Heart left ventricle (tissue), 16 donors: ENCODE results near the gene KRTAP3-1. TPM values are rescaled to one million over a fixed set of nuclear protein-coding genes. Genes with fewer than 3 reads are reported as not detected.

ENCODE experiments used
- ATAC-seq, 4 donors: fragments of 200-7000 bp; cut with Tn5 transposase; one replicate each; pipeline ENCODE4 v1.9.1; 2020 to 2022; ENCODE audit warnings: moderate library complexity in 4 of 4, mild to moderate bottlenecking in 3 of 4, moderate number of reproducible peaks in 1 of 4
- DNase-seq, 5 donors: peaks; one replicate each; pipeline ENCODE4 v3.0.0-alpha.2; 2020
- H3K27ac ChIP-seq, 12 donors: fragments of 200-600 bp; sonication (generic) in 4 of 12; one replicate each; pipeline versions ENCODE4 v1.5.0 to v1.8.0; 2016 to 2022; ENCODE audit warnings: mild to moderate bottlenecking in 2 of 12
- H3K27me3 ChIP-seq, 9 donors: fragments of 200-600 bp; sonication (generic) in 2 of 9; one replicate each; pipeline versions ENCODE4 v1.5.1 to v1.8.0; 2016 to 2022; ENCODE audit warnings: mild to moderate bottlenecking in 3 of 9
- H3K36me3 ChIP-seq, 9 donors: fragments of 200-600 bp; sonication (generic) in 2 of 9; one replicate each; pipeline versions ENCODE4 v1.5.0 to v1.8.0; 2018 to 2022; ENCODE audit warnings: mild to moderate bottlenecking in 2 of 9
- H3K4me1 ChIP-seq, 12 donors: fragments of 200-600 bp; sonication (generic) in 4 of 12; one replicate each; pipeline versions ENCODE4 v1.5.0 to v1.8.0; 2016 to 2022; ENCODE audit warnings: mild to moderate bottlenecking in 3 of 12
- H3K4me3 ChIP-seq, 12 donors: fragments of 200-600 bp; sonication (generic) in 4 of 12; one replicate each; pipeline versions ENCODE4 v1.5.0 to v1.8.0; 2017 to 2022; ENCODE audit warnings: mild to moderate bottlenecking in 9 of 12, moderate library complexity in 4 of 12
- H3K9me3 ChIP-seq, 12 donors: fragments of 200-600 bp; sonication (generic) in 4 of 12; one replicate each; pipeline versions ENCODE4 v1.5.0 to v1.8.0; 2016 to 2022; ENCODE audit warnings: mild to moderate bottlenecking in 1 of 12
- POLR2A ChIP-seq, 2 donors: fragments of 450-650 bp; IDR thresholded peaks; one replicate each; pipeline ENCODE4 v1.6.1; 2017; ENCODE audit warnings: antibody characterized with exemption in 2 of 2, mild to moderate bottlenecking in 2 of 2, moderate library complexity in 2 of 2
- WGBS, 4 donors: extraction: QIAGEN DNeasy Blood & Tissue Kit in 2 of 4; methylation state at CpG; one replicate each; pipeline versions ENCODE4 v1.1.5 to v1.1.7; 2013 to 2018; 5-methylcytosine and 5-hydroxymethylcytosine counted together
- intact Hi-C, 10 donors: fragments of 100-400 bp; cut with DNase I; formaldehyde crosslinking; loops; one replicate each; pipeline versions ENCODE4 v1.11.1 to v1.14.2; 2022
- polyA plus RNA-seq, 2 donors: library from polyadenylated mRNA; stranded (reverse); fragments of 200-250 nt; gene quantifications; one replicate each; pipeline ENCODE4 v1.2.3, GENCODE V29; 2013
- total RNA-seq, 9 donors: library from RNA; depleted of rRNA in 2 of 9; stranded (reverse); fragments of >200 nt in 2 of 9; fragmentation: NEBNext Ultra II Directional in 3 of 9; extraction: Animal tissue kit (Norgen Biotek cat#: 25700) in 3 of 9; gene quantifications; one replicate each; pipeline versions ENCODE4 v1.1.0 to v1.2.4, GENCODE V29; 2016 to 2023
- TF ChIP-seq, protein P1 (sequence below), 12 donors: fragments of 200-600 bp; sonication (generic) in 4 of 12; IDR thresholded peaks; one replicate each; pipeline versions ENCODE4 v1.5.0 to v1.8.0; 2018 to 2022; ENCODE audit warnings: antibody characterized with exemption in 12 of 12, mild to moderate bottlenecking in 5 of 12
- donor health status: ischemic (EF 13 %, LVEDD 7.1; RV severe dilation, severe dysfunction).
- donor health status: healthy with polysubstance abuse.
- donor health status: DM: no; HTN: yes; CAD: no.
- donor health status: DM: no; HTN: no; CAD: no.
- donor health status: ischemic (EF 25% LVEDD 6.9; RV normal size, moderate dysfunction).
- donor health status: ischemic (EF 25% LVEDD 5.7; RV mildly dilated, moderate dysfunction).
- donor health status: healthy.
- donor health status: DM: yes; HTN: yes; CAD: no.
- donor health status: ischemic (EF 35%, LVEDD 5.7; RV mildly dilated, moderate dysfunction).
- donor health status: nonischemic (EF 11% LVEDD 7.7; RV severe dilation, severe dysfunction).
- donor health status: DM: yes; HTN: yes; CAD: no.
- donor health status: PGD.
- donor health status: ischemic (EF 29% LVEDD 5.4; RV normal size, mild dysfunction).
- donor health status: nonischemic (EF 23%, LVEDD 6.1; RV moderate dilation, normal function).

KRTAP3-1 gene
- total and polyA plus RNA-seq, 11 donors, result not detected

DNA sequence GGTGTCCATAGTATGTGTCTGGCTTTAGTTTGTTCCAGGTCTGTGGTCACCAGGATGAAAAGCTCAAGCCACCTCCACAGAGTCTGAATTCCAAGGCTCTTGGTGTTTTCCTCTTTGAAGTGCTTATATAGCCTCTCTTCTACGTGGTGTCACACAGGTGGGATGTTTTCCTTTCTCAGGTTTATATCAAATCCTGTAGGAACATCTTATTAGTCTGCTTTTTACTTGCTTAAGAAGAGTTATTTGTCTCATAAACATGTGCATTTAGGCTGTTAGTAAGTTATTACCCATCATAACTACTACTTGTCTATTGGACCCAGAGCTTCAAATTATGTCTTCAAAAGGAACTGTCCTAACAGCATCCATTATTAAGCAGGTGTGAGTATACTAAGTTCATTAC is 42.1 kb downstream of the KRTAP3-1 start, which contains the start of gene KRT39:
TSS of gene KRT39 (minus strand) at position 101 of the 400 bp plus-strand sequence. CDS start at position 9, 92 bp downstream.
- ATAC-seq (no peak), DNase-seq (no peak)
- H3K36me3 ChIP-seq, result no peaks in the 10 kb centered on the region
- no peak for TF ChIP-seq POLR2A (IDR thresholded peaks at IDR 0.05)
- TF ChIP-seq, protein P1, sequence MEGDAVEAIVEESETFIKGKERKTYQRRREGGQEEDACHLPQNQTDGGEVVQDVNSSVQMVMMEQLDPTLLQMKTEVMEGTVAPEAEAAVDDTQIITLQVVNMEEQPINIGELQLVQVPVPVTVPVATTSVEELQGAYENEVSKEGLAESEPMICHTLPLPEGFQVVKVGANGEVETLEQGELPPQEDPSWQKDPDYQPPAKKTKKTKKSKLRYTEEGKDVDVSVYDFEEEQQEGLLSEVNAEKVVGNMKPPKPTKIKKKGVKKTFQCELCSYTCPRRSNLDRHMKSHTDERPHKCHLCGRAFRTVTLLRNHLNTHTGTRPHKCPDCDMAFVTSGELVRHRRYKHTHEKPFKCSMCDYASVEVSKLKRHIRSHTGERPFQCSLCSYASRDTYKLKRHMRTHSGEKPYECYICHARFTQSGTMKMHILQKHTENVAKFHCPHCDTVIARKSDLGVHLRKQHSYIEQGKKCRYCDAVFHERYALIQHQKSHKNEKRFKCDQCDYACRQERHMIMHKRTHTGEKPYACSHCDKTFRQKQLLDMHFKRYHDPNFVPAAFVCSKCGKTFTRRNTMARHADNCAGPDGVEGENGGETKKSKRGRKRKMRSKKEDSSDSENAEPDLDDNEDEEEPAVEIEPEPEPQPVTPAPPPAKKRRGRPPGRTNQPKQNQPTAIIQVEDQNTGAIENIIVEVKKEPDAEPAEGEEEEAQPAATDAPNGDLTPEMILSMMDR (IDR thresholded peaks at IDR 0.05), result no peak
- intact Hi-C loops, result no loop called here
- H3K27me3 ChIP-seq, result no peaks in the 10 kb centered on the region
- WGBS, 4 donors, result 50 to 64% (median 56%) methylated on average over 1 of the region's 1 CpG
- peaks cover 0 to 3% (median 0%) of the 10 kb centered on the region in 12 donors for H3K9me3 ChIP-seq
- H3K4me3 ChIP-seq, result no peak within 1 kb of the TSS
- no peaks in the 10 kb centered on the region for H3K4me1 ChIP-seq
- H3K27ac ChIP-seq, result no peak within 1 kb of the TSS

DNA sequence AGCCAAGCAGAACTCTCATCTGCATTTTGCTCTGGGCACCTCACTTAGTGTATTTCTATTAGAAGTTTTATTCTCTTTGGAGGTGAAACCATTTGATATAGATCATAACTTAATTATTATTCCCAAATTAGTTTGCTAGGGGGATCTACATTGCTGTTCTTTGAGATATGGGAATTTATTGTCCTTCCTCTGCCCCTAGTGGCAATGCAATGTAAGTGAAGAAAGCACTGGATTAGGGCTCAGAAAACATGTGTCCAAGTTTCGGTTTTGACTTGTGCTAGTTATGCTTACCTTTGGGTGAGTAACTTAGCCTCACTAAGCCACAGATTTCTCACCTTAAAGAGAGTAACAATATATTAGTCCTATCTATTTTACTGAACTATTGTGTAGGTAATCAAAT is 45.1 kb downstream of the KRTAP3-1 start:
- Histone ChIP-seq H3K9me3 (peaks cover 0 to 3% (median 0%) of the 10 kb centered on the region in 12 donors), H3K4me1 (no peaks in the 10 kb centered on the region), H3K27me3 (peaks cover 0 to 6% (median 0%) of the 10 kb centered on the region in 9 donors), H3K27ac (no peak overlapping the region), H3K4me3 (no peak overlapping the region), H3K36me3 (no peaks in the 10 kb centered on the region)
- ATAC-seq (no peak), DNase-seq (no peak)
- WGBS, 4 donors, result 37 to 62% (median 47%) methylated on average over 1 of the region's 1 CpG
- intact Hi-C loops, result loop anchor here in 1 of 10 donors (5.0 kb wide), 1 partner anchor 48 kb away; no protein-coding TSS in a partner anchor
- TF ChIP-seq, protein P1 (IDR thresholded peaks at IDR 0.05), result peak; percentile 20 to 67 (median 48)
- TF ChIP-seq POLR2A (IDR thresholded peaks at IDR 0.05), result no peak

DNA sequence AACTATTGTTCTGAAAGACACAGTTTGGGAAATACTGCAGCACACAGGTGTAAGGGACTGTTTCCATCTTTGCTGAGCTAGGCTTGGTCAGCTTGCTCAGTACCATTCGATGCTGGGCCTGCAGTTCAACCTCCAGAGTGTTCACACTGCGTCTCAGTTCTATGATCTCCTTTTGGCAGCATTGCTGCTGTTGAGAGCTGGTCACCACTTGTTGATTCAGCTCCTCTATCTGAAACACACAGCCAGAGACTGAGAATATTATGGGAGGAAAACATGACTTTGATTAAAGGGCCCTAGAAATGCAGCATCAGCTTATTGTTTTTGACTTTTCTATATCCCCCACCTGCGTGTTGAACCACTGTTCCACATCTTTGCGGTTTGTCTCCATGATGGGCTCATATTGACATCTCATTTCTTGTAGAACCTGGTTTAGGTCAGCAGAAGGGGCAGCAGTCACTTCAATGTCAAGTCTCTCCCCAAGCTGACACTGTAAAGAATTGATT is 46.8 kb downstream of the KRTAP3-1 start:
- TF ChIP-seq POLR2A (IDR thresholded peaks at IDR 0.05), result no peak
- TF ChIP-seq, protein P1 (IDR thresholded peaks at IDR 0.05), result no peak
- DNase-seq (no peak), ATAC-seq (no peak)
- Histone ChIP-seq H3K4me1 (no peaks in the 10 kb centered on the region), H3K36me3 (no peaks in the 10 kb centered on the region), H3K27me3 (peaks cover 0 to 6% (median 0%) of the 10 kb centered on the region in 9 donors), H3K27ac (no peak overlapping the region), H3K4me3 (no peak overlapping the region), H3K9me3 (no peaks in the 10 kb centered on the region)
- WGBS, 4 donors, result 85 to 91% (median 88%) methylated on average over 4 of the region's 4 CpGs
- intact Hi-C loops, result loop anchor here in 1 of 10 donors (5.0 kb wide), 1 partner anchor 50 kb away; no protein-coding TSS in a partner anchor

DNA sequence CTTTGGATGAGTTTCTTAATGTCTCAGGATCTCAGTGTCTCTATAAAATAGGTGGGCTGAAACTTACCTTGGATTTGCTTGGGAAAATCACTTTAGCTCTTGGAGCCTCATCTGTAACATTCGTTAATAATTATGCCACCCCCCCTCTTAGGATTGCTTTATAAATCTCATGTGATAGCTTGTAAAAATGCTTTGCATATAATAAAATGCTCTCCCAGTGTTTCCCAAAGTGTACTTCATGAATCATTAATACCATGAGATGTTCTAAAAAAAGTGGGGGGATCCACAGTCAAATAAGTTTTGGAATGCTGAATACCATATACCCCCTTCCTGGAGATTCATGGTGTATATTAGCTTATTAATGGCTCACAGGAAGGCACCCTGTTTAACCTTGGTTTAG is 47.3 kb downstream of the KRTAP3-1 start:
- H3K27ac ChIP-seq, result no peak overlapping the region
- H3K9me3 ChIP-seq, result no peaks in the 10 kb centered on the region
- no peak for ATAC-seq
- 79 to 90% (median 83%) methylated on average over 1 of the region's 1 CpG for WGBS, 4 donors
- intact Hi-C loops, result loop anchor here in 1 of 10 donors (5.0 kb wide), 1 partner anchor 51 kb away; no protein-coding TSS in a partner anchor
- H3K4me1 ChIP-seq, result no peaks in the 10 kb centered on the region
- no peak for TF ChIP-seq POLR2A (IDR thresholded peaks at IDR 0.05)
- H3K36me3 ChIP-seq, result no peaks in the 10 kb centered on the region
- peaks cover 0 to 9% (median 0%) of the 10 kb centered on the region in 9 donors for H3K27me3 ChIP-seq
- H3K4me3 ChIP-seq, result no peak overlapping the region
- no peak for DNase-seq
